Type B pancreatic cell (in vitro differentiated cells): ENCODE results near the gene TPP1. TPM values are rescaled to one million over a fixed set of nuclear protein-coding genes. Genes with fewer than 3 reads are reported as not detected.
A peak's percentile ranks its signal among the peaks of the same experiment; 100 is the strongest.

Experiments
- DNase-seq: peaks from one replicate; pipeline ENCODE4 v3.0.0; 2021; ENCODE audit warnings: mixed read lengths; ENCODE audit not compliant: unreplicated experiment; ENCODE audit errors: extremely low spot score
- H3K27ac Mint-ChIP-seq: 2 replicates; pipeline ENCODE4 v1.8.0; 2021; ENCODE audit warnings: mild to moderate bottlenecking, mixed read lengths
- H3K27me3 Mint-ChIP-seq: 2 replicates; pipeline ENCODE4 v1.8.0; 2021; ENCODE audit warnings: mixed read lengths
- H3K36me3 Mint-ChIP-seq: 2 replicates; pipeline ENCODE4 v1.8.0; 2021; ENCODE audit warnings: mixed read lengths
- H3K4me1 Mint-ChIP-seq: one replicate; pipeline ENCODE4 v1.8.0; 2021; ENCODE audit warnings: mixed read lengths; ENCODE audit not compliant: unreplicated experiment
- H3K4me3 Mint-ChIP-seq: 2 replicates; pipeline ENCODE4 v1.8.0; 2021; ENCODE audit warnings: mild to moderate bottlenecking, mixed read lengths
- H3K9me3 Mint-ChIP-seq: 2 replicates; pipeline ENCODE4 v1.8.0; 2021; ENCODE audit warnings: mixed read lengths
- total RNA-seq: library from RNA; stranded (reverse); gene quantifications from 2 replicates; pipeline ENCODE4 v1.2.1, GENCODE V29; 2021; ENCODE audit warnings: low replicate concordance
- TF ChIP-seq, protein P1 (sequence below): fragments of 200-600 bp; sonication (generic); conservative IDR thresholded peaks from 2 replicates; pipeline ENCODE4 v1.5.0; 2021; ENCODE audit warnings: antibody characterized with exemption, mild to moderate bottlenecking

The TPP1 gene
- total RNA-seq, 1 donor from 2014 or later: 72.8 TPM

GRCh38 chr11:6602096-6602940, 16.9 kb downstream of the TPP1 start:
- Mint-ChIP-seq H3K27ac (no peak overlapping the region), H3K36me3 (peaks cover 19% of the 10 kb centered on the region), H3K9me3 (no peaks in the 10 kb centered on the region), H3K4me3 (no peak overlapping the region), H3K4me1 (peaks cover 26% of the 10 kb centered on the region), H3K27me3 (no peaks in the 10 kb centered on the region)
- TF ChIP-seq, protein P1, sequence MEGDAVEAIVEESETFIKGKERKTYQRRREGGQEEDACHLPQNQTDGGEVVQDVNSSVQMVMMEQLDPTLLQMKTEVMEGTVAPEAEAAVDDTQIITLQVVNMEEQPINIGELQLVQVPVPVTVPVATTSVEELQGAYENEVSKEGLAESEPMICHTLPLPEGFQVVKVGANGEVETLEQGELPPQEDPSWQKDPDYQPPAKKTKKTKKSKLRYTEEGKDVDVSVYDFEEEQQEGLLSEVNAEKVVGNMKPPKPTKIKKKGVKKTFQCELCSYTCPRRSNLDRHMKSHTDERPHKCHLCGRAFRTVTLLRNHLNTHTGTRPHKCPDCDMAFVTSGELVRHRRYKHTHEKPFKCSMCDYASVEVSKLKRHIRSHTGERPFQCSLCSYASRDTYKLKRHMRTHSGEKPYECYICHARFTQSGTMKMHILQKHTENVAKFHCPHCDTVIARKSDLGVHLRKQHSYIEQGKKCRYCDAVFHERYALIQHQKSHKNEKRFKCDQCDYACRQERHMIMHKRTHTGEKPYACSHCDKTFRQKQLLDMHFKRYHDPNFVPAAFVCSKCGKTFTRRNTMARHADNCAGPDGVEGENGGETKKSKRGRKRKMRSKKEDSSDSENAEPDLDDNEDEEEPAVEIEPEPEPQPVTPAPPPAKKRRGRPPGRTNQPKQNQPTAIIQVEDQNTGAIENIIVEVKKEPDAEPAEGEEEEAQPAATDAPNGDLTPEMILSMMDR: no peak
- DNase-seq: no peak

- DNase-seq: no peak
- peaks cover 22% of the 10 kb centered on the region for H3K36me3 Mint-ChIP-seq
- H3K4me1 Mint-ChIP-seq: peaks cover 14% of the 10 kb centered on the region
- no peaks in the 10 kb centered on the region for H3K9me3 Mint-ChIP-seq
- H3K27me3 Mint-ChIP-seq: no peaks in the 10 kb centered on the region
- no peak overlapping the region for H3K27ac Mint-ChIP-seq
- H3K4me3 Mint-ChIP-seq: no peak overlapping the region
- TF ChIP-seq, protein P1: no peak
Observed at GRCh38 chr11:6601041-6601461, 18.2 kb downstream of the TPP1 start.

DNA sequence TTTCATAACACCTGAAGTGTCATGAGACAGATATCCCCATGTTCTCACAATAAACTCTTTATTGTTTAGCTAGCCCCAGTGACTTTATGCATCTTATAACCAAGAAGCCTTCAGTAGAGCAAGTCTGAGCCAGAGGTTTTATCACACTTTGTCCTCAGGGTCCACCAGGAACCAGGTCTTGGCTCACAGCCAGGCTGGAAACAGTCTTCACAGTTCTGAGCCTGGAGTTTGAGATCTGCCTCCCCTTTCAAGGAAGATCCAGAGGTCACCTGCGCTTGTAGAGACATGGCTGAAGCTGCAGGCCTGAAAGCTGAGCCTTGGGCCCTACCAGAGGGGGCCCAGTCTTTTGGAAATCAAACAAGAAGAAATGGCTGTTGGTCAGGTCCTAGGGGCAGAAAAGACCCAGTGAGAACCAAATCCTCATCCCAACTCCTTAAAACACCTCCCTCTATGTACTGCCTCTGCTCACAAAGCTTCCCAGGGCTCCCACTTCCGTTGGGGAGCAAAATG, 19.3 kb downstream of the TPP1 start:
- TF ChIP-seq, protein P1: no peak
- DNase-seq: no peak
- H3K36me3 Mint-ChIP-seq: peaks cover 27% of the 10 kb centered on the region
- peaks cover 11% of the 10 kb centered on the region for H3K4me1 Mint-ChIP-seq
- H3K9me3 Mint-ChIP-seq: no peaks in the 10 kb centered on the region
- H3K27ac Mint-ChIP-seq: no peak overlapping the region
- no peak overlapping the region for H3K4me3 Mint-ChIP-seq
- H3K27me3 Mint-ChIP-seq: no peaks in the 10 kb centered on the region

GRCh38 chr11:6599449-6599848, 19.8 kb downstream of the TPP1 start:
- Mint-ChIP-seq H3K4me3 (peak overlapping the region; percentile 14), H3K27me3 (no peaks in the 10 kb centered on the region), H3K36me3 (peaks cover 28% of the 10 kb centered on the region), H3K9me3 (no peaks in the 10 kb centered on the region), H3K27ac (no peak overlapping the region), H3K4me1 (peaks cover 11% of the 10 kb centered on the region)
- no peak for DNase-seq
- TF ChIP-seq, protein P1: no peak

DNA sequence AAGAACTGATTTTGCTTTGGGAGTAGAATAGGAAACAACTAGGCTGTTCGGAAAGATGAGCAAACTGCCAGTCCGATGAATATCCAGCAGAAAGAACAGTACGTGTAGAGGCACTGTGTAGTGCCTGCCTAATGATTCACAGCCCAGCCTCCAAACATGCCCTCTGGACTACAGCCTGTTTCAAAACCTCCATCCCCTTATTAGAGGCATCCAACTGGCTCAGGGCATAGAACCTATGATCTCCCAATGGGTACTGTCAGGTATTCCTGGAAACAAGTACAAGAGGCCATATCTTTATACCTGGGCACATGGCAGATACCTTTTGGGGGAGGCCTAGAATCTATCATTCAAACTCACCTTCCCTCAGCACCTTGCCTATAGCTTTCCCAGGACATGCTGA, 20.7 kb downstream of the TPP1 start:
- no peak for DNase-seq
- peaks cover 11% of the 10 kb centered on the region for H3K4me1 Mint-ChIP-seq
- H3K36me3 Mint-ChIP-seq: peaks cover 33% of the 10 kb centered on the region
- H3K27ac Mint-ChIP-seq: no peak overlapping the region
- no peaks in the 10 kb centered on the region for H3K9me3 Mint-ChIP-seq
- H3K27me3 Mint-ChIP-seq: no peaks in the 10 kb centered on the region
- TF ChIP-seq, protein P1: no peak
- H3K4me3 Mint-ChIP-seq: no peak overlapping the region
